ENCODE measurements around the gene BDH2.

BDH2 gene

DNA sequence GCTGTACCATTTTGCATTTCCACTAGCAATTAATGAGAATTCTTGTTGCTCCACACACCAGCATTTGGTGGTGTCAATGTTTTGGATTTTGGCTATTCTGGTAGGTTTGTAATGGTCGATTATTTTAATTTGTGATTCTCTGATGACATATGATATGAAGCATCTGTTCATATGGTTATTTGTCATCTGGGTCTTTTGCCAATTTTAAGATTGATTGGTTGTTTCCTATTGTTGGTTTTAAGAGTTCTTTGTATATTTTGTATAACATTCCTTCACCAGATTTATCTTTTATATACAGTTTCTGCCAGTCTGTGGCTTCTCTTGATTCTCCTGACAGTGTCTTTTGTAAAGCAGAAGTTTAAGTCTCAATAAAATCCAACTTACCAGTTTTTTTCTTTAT is 18.5 kb upstream of the BDH2 start:
- TF ChIP-seq CTCF (IDR thresholded peaks at IDR 0.05; ENCODE audit: borderline replicate concordance, insufficient read depth, low read depth, low read length) = no peak
- no peak overlapping the region for H3K4me3 ChIP-seq (ENCODE audit: low read depth, low read length)

- no peak overlapping the region for H3K4me3 ChIP-seq (ENCODE audit: low read depth, low read length)
- no peak for TF ChIP-seq CTCF (IDR thresholded peaks at IDR 0.05; ENCODE audit: borderline replicate concordance, insufficient read depth, low read depth, low read length)
These were observed 12.0 kb upstream of the BDH2 start for GRCh38 chr4:103111598-103111997.

DNA sequence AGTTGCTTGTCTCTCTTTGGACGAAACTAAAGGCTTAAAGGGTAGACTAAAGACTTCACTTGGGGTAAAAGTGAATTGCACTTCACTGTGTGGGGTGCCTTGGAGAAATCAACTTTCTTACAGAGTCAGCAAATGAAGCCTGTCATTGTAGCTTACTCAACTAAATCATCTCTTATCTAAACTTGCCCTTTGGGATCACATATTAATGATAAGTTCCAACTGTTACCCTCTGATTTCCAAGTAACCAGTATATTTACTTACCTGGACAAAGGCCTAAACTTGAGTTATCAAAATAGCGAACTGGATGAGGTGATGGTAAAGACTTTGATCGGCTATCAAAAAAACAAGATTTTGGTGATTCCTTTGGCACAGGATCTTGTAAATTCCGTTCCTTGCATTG is 8.9 kb upstream of the BDH2 start:
- no peak for TF ChIP-seq CTCF (IDR thresholded peaks at IDR 0.05; ENCODE audit: borderline replicate concordance, insufficient read depth, low read depth, low read length)
- H3K4me3 ChIP-seq (ENCODE audit: low read depth, low read length) = no peak overlapping the region

GRCh38 chr4:103105558-103106356 is 6.1 kb upstream of the BDH2 start:
- no peak overlapping the region for H3K4me3 ChIP-seq (ENCODE audit: low read depth, low read length)
- no peak for TF ChIP-seq CTCF (IDR thresholded peaks at IDR 0.05; ENCODE audit: borderline replicate concordance, insufficient read depth, low read depth, low read length)

GRCh38 chr4:103104886-103105285 is 5.3 kb upstream of the BDH2 start:
- TF ChIP-seq CTCF (IDR thresholded peaks at IDR 0.05; ENCODE audit: borderline replicate concordance, insufficient read depth, low read depth, low read length) = no peak
- no peak overlapping the region for H3K4me3 ChIP-seq (ENCODE audit: low read depth, low read length)

DNA sequence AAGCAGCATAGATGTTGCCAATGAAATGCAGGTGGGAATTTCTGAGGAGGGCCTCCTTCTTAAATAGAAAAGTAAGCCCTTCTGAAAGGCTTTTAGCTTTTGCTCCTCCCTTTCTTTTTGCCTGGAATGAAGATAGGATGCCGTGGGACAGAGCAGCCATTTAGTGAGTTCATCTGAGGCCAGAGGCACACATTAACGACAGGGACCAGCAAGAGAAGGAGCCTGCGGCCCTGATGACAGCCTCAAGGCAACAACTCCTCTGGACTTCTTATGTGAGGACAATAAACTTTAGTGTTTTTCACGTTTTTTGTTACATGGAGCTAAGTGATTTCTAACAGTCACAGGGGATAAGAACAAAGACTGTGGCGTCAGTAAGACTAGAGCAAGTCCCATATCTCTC is 1.1 kb upstream of the BDH2 start:
- no peak overlapping the region for H3K4me3 ChIP-seq (ENCODE audit: low read depth, low read length)
- no peak for TF ChIP-seq CTCF (IDR thresholded peaks at IDR 0.05; ENCODE audit: borderline replicate concordance, insufficient read depth, low read depth, low read length)

GRCh38 chr4:103098756-103099440 is 736 bp downstream of the BDH2 start:
- H3K4me3 ChIP-seq (ENCODE audit: low read depth, low read length) = peak overlapping the region; percentile 32

More at GRCh38 chr4:103098756-103099440, 736 bp downstream of the BDH2 start:
- no peak for TF ChIP-seq CTCF (IDR thresholded peaks at IDR 0.05; ENCODE audit: borderline replicate concordance, insufficient read depth, low read depth, low read length)

Data from GM12875 (cell line).